ENCODE results near the gene FTL.

Gene FTL

GRCh38 chr19:48977061-48977460, 12.0 kb downstream of the FTL start:
- Histone ChIP-seq H3K4me1 (no peaks in the 10 kb centered on the region), H3K4me3 (no peak overlapping the region), H3K27me3 (ENCODE audit: low read depth) (no peaks in the 10 kb centered on the region), H3K9me3 (no peaks in the 10 kb centered on the region), H3K36me3 (replicated peaks) (peaks cover 45% of the 10 kb centered on the region)
- in situ Hi-C loops (cut with MboI; ENCODE audit: low sequenced_read_pairs): no loop called here
- DNase-seq (ENCODE audit: low spot score in 2 of 2): no peak

DNA sequence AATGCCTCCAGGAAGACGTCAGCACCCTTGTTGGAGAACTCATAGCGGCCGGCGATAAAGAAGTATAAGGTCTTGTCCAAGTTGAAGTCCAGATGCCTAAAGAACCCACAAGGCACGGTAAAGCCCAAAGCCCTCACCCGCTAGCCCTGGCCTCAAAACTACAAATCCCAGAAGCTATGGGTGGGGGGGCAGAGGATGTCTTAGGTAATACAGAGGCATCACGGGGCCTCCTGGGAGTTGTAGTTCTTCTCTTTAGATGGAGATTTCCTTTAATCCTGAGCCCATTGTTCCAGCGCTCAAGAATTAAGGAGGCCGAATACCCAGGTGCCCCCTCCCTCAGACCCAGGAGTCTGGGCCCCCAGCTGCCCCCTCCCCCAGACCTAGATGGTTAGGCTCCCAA, 17.2 kb downstream of the FTL start:
- H3K27me3 ChIP-seq (ENCODE audit: low read depth): no peaks in the 10 kb centered on the region
- no peaks in the 10 kb centered on the region for H3K4me1 ChIP-seq
- no peak overlapping the region for H3K4me3 ChIP-seq
- H3K9me3 ChIP-seq: no peaks in the 10 kb centered on the region
- in situ Hi-C loops (cut with MboI; ENCODE audit: low sequenced_read_pairs): no loop called here
- peaks cover 60% of the 10 kb centered on the region for H3K36me3 ChIP-seq (replicated peaks)
- DNase-seq (ENCODE audit: low spot score in 2 of 2): peak in 1 of 2 experiments; percentile 40

- in situ Hi-C loops (cut with MboI; ENCODE audit: low sequenced_read_pairs): no loop called here
Observed at GRCh38 chr19:48985711-48986110, 20.6 kb downstream of the FTL start.

GRCh38 chr19:48986211-48986610, 21.1 kb downstream of the FTL start:
- DNase-seq (ENCODE audit: low spot score in 2 of 2): no peak
- no peaks in the 10 kb centered on the region; the same call in 1 of the 2 replicates for H3K4me1 ChIP-seq
- no peak overlapping the region for H3K4me3 ChIP-seq
- H3K27me3 ChIP-seq (ENCODE audit: low read depth): no peaks in the 10 kb centered on the region
- peaks cover 67% of the 10 kb centered on the region for H3K36me3 ChIP-seq (replicated peaks)
- H3K9me3 ChIP-seq: no peaks in the 10 kb centered on the region
- in situ Hi-C loops (cut with MboI; ENCODE audit: low sequenced_read_pairs): no loop called here

More at GRCh38 chr19:48985711-48986110, 20.6 kb downstream of the FTL start:
- Histone ChIP-seq H3K4me1 (no peaks in the 10 kb centered on the region; the same call in 1 of the 2 replicates), H3K36me3 (replicated peaks) (peaks cover 64% of the 10 kb centered on the region), H3K9me3 (no peaks in the 10 kb centered on the region), H3K27me3 (ENCODE audit: low read depth) (no peaks in the 10 kb centered on the region), H3K4me3 (no peak overlapping the region)
- DNase-seq (ENCODE audit: low spot score in 2 of 2): no peak

- Histone ChIP-seq H3K27me3 (ENCODE audit: low read depth) (no peaks in the 10 kb centered on the region), H3K4me1 (no peaks in the 10 kb centered on the region; the same call in 1 of the 2 replicates), H3K4me3 (no peak overlapping the region), H3K9me3 (no peaks in the 10 kb centered on the region), H3K36me3 (replicated peaks) (peaks cover 59% of the 10 kb centered on the region)
- in situ Hi-C loops (cut with MboI; ENCODE audit: low sequenced_read_pairs): no loop called here
- DNase-seq (ENCODE audit: low spot score in 2 of 2): no peak
Observed at GRCh38 chr19:48987323-48987722, 22.2 kb downstream of the FTL start.

DNA sequence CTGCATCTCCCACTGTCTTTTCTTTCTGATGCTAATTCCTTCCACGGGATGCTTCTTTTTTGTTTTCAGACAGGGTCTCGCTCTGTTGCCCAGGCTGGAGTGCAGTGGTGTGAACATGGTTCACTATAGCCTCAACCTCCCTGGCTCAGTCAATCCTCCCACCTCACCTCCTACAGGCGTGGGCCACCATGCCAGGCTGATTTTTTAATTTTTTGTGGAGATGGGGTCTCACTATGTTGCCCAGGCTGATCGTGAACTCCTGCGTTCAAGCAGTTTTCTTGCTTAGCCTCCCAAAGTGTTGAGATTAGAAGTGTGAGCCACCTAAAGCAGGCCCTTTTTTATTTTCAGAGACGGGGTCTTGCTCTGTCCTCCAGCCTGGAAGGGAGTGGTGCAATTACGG, 23.2 kb downstream of the FTL start:
- no peaks in the 10 kb centered on the region for H3K27me3 ChIP-seq (ENCODE audit: low read depth)
- no peaks in the 10 kb centered on the region; the same call in 1 of the 2 replicates for H3K4me1 ChIP-seq
- no peaks in the 10 kb centered on the region for H3K9me3 ChIP-seq
- in situ Hi-C loops (cut with MboI; ENCODE audit: low sequenced_read_pairs): no loop called here
- H3K36me3 ChIP-seq (replicated peaks): peaks cover 50% of the 10 kb centered on the region
- DNase-seq (ENCODE audit: low spot score in 2 of 2): no peak
- H3K4me3 ChIP-seq: no peak overlapping the region

DNA sequence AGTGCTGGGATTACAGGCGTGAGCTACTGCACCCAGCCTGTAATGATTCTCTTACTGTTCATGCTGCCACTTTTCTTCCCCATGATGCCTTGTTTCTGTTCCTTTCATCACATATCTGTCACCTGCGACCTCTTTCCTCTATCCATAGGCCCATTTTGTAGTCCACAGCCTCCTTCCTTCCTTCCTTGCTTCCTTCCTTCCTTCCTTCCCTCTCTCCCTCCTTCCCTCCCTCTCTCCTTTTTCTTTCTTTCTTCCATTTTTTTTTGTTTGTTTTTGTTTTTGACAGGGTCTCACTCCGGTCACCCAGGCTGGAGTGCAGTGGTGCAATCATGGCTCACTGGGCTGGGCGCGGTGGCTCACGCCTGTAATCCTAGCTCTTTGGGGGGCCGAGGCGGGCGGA, 23.8 kb downstream of the FTL start:
- peaks cover 44% of the 10 kb centered on the region for H3K36me3 ChIP-seq (replicated peaks)
- in situ Hi-C loops (cut with MboI; ENCODE audit: low sequenced_read_pairs): no loop called here
- H3K27me3 ChIP-seq (ENCODE audit: low read depth): no peaks in the 10 kb centered on the region
- no peak overlapping the region for H3K4me3 ChIP-seq
- no peak for DNase-seq (ENCODE audit: low spot score in 2 of 2)
- H3K4me1 ChIP-seq: no peaks in the 10 kb centered on the region; the same call in 1 of the 2 replicates
- H3K9me3 ChIP-seq: no peaks in the 10 kb centered on the region

- DNase-seq (ENCODE audit: low spot score in 2 of 2): no peak
- H3K4me1 ChIP-seq: no peaks in the 10 kb centered on the region; the same call in 1 of the 2 replicates
Observed at GRCh38 chr19:48989701-48990291, 24.7 kb downstream of the FTL start.

DNA sequence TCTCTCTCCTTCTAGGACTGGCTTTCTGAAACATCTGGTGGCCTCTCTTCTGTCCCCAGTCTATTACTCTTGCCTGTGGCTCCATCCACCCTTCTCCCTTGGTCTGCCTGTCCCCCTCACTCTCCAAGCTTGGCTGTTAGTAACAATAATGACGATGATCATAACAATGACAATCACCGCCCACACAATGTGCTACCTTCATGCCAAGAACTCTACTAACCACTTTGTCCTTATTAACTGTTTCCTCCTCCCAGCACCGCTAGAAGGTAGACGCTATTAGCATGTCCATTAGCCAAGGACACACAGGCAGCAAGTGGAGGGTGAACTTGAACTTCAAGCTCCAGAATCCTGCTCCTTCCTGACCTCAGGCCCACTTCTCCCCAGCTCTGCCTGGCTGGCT, 25.3 kb downstream of the FTL start:
- H3K4me3 ChIP-seq: no peak overlapping the region
- in situ Hi-C loops (cut with MboI; ENCODE audit: low sequenced_read_pairs): no loop called here
- no peaks in the 10 kb centered on the region for H3K9me3 ChIP-seq
- peaks cover 29% of the 10 kb centered on the region for H3K36me3 ChIP-seq (replicated peaks)
- no peaks in the 10 kb centered on the region for H3K27me3 ChIP-seq (ENCODE audit: low read depth)
- DNase-seq (ENCODE audit: low spot score in 2 of 2): no peak
- H3K4me1 ChIP-seq: peaks cover 3% of the 10 kb centered on the region

More at GRCh38 chr19:48989701-48990291, 24.7 kb downstream of the FTL start:
- in situ Hi-C loops (cut with MboI; ENCODE audit: low sequenced_read_pairs): no loop called here
- Histone ChIP-seq H3K9me3 (no peaks in the 10 kb centered on the region), H3K4me3 (no peak overlapping the region), H3K36me3 (replicated peaks) (peaks cover 35% of the 10 kb centered on the region), H3K27me3 (ENCODE audit: low read depth) (no peaks in the 10 kb centered on the region)

DNA sequence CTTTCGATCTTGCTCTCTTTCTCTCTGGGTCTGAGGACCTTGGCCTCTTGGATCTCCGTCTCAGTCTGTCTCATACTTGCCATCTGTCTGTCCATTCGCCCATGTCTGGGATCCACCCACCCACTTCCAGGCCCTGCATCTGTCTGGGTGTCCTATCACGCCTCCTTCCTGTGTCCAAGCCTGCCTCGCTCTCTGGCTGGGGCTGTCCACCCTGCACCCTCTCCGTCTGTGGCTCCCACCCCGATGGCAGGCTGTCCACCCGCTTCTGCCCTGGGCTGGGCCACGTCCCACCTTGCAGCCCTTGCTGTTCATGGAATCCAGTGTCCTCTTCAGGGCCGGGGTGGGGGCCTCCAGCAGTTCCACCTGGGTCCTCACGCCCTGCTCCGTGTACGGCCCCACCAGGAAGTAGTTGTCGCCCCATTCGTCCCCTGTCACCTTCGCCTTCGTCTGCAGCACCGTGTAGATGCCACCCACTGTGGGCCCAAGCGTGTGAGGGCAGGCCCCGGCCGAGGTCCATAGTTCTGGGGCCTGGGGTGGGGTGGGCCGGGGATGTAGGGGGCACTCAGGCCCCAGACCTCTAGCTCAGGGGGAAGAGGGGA, 26.0 kb downstream of the FTL start:
- DNase-seq (ENCODE audit: low spot score in 2 of 2): no peak
- H3K27me3 ChIP-seq (ENCODE audit: low read depth): no peaks in the 10 kb centered on the region
- no peak overlapping the region for H3K4me3 ChIP-seq
- in situ Hi-C loops (cut with MboI; ENCODE audit: low sequenced_read_pairs): no loop called here
- H3K9me3 ChIP-seq: no peaks in the 10 kb centered on the region
- peaks cover 3% of the 10 kb centered on the region for H3K4me1 ChIP-seq
- H3K36me3 ChIP-seq (replicated peaks): peaks cover 26% of the 10 kb centered on the region

DNA sequence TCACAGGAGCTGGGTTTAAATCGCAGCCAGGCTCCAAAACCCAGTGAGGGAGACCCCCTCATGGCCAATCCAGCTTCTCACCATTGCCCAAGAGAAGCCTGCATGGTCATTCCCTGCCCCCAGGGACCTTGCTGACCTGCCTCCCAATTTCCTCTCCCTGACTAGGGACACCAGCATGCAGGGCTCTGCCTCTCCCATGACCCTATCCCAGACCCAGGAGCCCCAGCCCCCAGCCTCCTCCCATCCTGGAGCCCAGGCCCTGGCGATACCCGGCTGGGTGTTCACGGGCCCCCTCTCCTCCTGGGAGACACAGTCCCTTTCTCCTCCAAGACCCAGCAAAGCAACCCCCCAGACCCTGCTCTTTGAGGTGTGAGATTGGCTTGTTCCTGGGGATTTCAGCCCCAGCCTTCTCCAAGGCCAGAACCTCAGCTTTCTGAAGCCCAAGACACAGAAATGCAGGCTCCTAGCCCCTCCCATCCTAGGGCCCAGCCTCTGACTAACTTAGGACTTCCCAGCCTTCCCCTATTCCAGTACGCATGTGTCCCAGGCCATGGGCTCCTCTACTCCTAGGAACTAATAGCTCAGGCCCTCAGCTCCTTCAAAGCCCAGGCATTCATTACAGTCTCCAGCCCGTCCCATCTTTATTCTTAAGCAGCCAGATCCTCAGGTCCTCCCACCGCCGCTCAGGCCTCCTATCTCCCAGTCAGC, 26.9 kb downstream of the FTL start:
- Histone ChIP-seq H3K36me3 (replicated peaks) (peaks cover 22% of the 10 kb centered on the region), H3K4me1 (peaks cover 3% of the 10 kb centered on the region), H3K4me3 (peak overlapping the region; percentile 72), H3K9me3 (no peaks in the 10 kb centered on the region), H3K27me3 (ENCODE audit: low read depth) (no peaks in the 10 kb centered on the region)
- DNase-seq (ENCODE audit: low spot score in 2 of 2): peak; percentile 56 to 74
- in situ Hi-C loops (cut with MboI; ENCODE audit: low sequenced_read_pairs): no loop called here

- DNase-seq (ENCODE audit: low spot score in 2 of 2): peak in 1 of 2 experiments; percentile 36
Observed at GRCh38 chr19:48992581-48993174, 27.6 kb downstream of the FTL start.

DNA sequence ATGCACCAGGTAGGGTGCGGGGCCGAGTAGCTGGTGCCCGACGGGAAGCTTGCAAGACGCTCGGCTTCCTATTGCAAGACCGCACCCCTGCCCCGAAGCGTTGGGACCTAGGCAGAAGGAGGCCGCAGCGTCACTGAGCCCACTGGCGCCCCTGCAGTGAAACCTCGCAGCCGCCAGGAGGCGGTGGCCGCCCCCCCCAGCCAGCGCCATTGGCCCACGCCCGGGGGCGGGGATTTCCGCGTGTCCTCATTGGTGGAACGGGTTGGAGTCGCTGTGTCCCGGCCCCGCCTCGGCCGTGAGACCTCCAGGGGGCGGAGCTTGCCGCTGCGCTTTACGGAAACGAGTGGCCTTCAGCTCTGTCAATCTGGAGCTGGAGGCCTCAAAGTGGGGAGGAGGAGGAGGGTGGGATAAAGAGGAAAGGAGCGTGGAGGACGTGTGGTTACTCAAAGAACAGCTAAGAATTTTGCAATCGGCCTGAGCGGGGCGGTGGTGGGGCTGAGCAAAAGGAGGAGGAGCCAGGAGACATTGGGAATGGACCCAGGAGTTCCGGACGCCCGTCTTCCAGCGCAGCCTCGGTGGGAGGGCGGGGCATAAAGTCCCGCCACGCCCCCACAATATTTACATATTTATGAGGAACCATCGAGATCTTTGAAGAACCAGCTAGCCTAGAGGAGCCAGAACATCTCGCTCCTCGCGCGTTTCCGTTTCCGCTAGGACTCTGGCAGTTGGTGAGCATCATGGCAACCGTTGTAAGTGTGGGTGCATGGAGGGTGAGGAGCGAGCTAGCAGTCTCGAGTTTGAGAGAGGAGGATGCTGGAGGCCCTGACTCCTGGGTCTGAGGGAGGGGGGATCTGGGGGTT, 28.3 kb downstream of the FTL start, which contains the start of the genes GYS1 and RUVBL2:
Gene GYS1, minus strand, starts transcription at position 135 of the 860 bp plus-strand sequence. CDS start 197 bp downstream, outside the sequence.
Gene RUVBL2, plus strand, starts transcription at position 713 of the 860 bp plus-strand sequence. Its CDS starts 25 bp downstream, at position 738.
- peaks cover 3% of the 10 kb centered on the region for H3K4me1 ChIP-seq
- H3K4me3 ChIP-seq: peak within 1 kb of the TSS; percentile 72
- H3K36me3 ChIP-seq (replicated peaks): peaks cover 11% of the 10 kb centered on the region
- H3K27me3 ChIP-seq (ENCODE audit: low read depth): no peaks in the 10 kb centered on the region
- in situ Hi-C loops (cut with MboI; ENCODE audit: low sequenced_read_pairs): no loop called here
- peak; percentile 97 to 100 for DNase-seq (ENCODE audit: low spot score in 2 of 2)
- no peaks in the 10 kb centered on the region for H3K9me3 ChIP-seq

More at GRCh38 chr19:48992581-48993174, 27.6 kb downstream of the FTL start:
- H3K4me3 ChIP-seq: peak overlapping the region; percentile 72
- peaks cover 18% of the 10 kb centered on the region for H3K36me3 ChIP-seq (replicated peaks)
- in situ Hi-C loops (cut with MboI; ENCODE audit: low sequenced_read_pairs): no loop called here
- no peaks in the 10 kb centered on the region for H3K9me3 ChIP-seq
- H3K4me1 ChIP-seq: peaks cover 3% of the 10 kb centered on the region
- no peaks in the 10 kb centered on the region for H3K27me3 ChIP-seq (ENCODE audit: low read depth)

All from HAP-1 (cell line).